Stimulated activated CD8-positive, alpha-beta memory T cell treated with anti-CD3 and anti-CD28 coated beads, Interleukin-7, amount 100 ng/mL, for 48 hours (primary cell): ENCODE data around the gene KIF18B.

ENCODE experiments used
- DNase-seq, 2 donors: peaks; one replicate each; pipeline ENCODE4 v3.0.0-alpha.2; 2020; ENCODE audit warnings: low read depth in 1 of 2; ENCODE audit errors: extremely low read depth in 1 of 2

Gene KIF18B

GRCh38 chr17:44884941-44885340 is 62.6 kb downstream of the KIF18B start:
- DNase-seq: no peak

DNA sequence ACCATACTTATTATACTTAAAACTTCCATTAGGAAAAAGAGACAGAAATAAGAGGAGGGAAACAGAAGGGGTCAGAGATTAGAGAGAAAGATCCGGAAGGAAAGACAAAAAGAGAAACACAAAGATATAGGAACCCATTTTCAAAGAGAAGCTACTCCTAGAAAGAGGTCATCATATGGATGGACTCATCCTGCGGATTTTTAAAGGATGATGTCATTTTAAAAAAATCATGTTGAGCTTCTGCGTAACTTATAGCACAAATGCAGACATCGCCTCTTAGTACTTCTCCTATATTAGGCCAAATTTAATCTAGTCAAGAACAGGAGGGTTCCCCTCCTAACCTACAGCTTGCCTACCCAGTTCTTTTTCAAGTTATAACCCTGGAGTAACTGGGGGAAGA is 66.4 kb downstream of the KIF18B start:
- no peak for DNase-seq

- DNase-seq: no peak
Observed at GRCh38 chr17:44880062-44880461, 67.5 kb downstream of the KIF18B start.

GRCh38 chr17:44879376-44879775 is 68.2 kb downstream of the KIF18B start:
- DNase-seq: no peak

DNA sequence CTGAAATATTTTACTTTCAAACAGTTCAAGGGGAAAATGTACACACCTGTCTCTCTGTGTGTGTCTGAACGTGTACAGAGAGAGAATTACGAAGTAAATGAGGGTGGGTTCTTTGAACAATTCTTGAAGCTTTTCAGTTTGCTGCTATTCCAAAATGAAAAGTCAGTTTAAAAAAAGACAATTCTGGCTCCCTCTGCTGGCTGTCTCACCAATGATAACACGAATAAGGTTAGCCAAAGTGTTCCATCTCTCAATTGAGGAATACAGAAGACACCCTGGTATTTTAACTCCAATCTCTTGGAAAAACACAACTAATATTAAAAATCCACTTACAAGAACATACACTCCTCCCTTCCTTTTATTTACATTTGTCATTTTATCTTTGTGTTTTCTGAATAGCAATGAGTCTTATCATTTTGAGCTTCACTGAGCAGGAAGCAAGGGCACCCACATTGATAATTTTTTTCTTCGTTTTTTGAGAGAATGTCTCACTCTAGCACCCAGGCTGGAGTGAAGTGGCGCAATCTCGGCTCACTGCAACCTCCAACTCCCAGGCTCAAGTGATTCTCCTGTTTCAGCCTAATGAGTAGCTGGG is 68.8 kb downstream of the KIF18B start:
- no peak for DNase-seq

GRCh38 chr17:44877121-44877520 is 70.5 kb downstream of the KIF18B start:
- DNase-seq: no peak

GRCh38 chr17:44875761-44876160 is 71.8 kb downstream of the KIF18B start:
- DNase-seq: no peak
